Left lung (tissue), 14 donors: ENCODE results near the gene ASPHD2. TPM values are rescaled to one million over a fixed set of nuclear protein-coding genes. Genes with fewer than 3 reads are reported as not detected.

Experiments
- ATAC-seq: fragments of 200-7000 bp; cut with Tn5 transposase; one replicate; pipeline ENCODE4 v1.9.1; 2020; ENCODE audit warnings: moderate library complexity
- DNase-seq, 4 donors: peaks; one replicate each; pipeline ENCODE4 v3.0.0-alpha.2; 2013 to 2020
- H3K27ac ChIP-seq, 2 donors: fragments of 200-600 bp; sonication (generic) in 1 of 2; one replicate each; pipeline versions ENCODE4 v1.5.0 to v1.8.0; 2020 to 2021
- H3K27me3 ChIP-seq, 2 donors: fragments of 200-600 bp; sonication (generic) in 1 of 2; one replicate each; pipeline versions ENCODE4 v1.5.0 to v1.8.0; 2020 to 2021
- H3K36me3 ChIP-seq, 2 donors: fragments of 200-600 bp; sonication (generic) in 1 of 2; one replicate each; pipeline versions ENCODE4 v1.5.0 to v1.8.0; 2020 to 2021
- H3K4me1 ChIP-seq, 2 donors: fragments of 200-600 bp; one replicate each; pipeline ENCODE4 v1.8.0; 2021
- H3K4me3 ChIP-seq, 2 donors: fragments of 200-600 bp; sonication (generic) in 1 of 2; one replicate each; pipeline versions ENCODE4 v1.5.0 to v1.8.0; 2020 to 2021; ENCODE audit warnings: mild to moderate bottlenecking in 1 of 2
- H3K9me3 ChIP-seq, 2 donors: fragments of 200-600 bp; sonication (generic) in 1 of 2; one replicate each; pipeline versions ENCODE4 v1.5.0 to v1.8.0; 2020 to 2021
- CTCF ChIP-seq, 2 donors: fragments of 200-600 bp; sonication (generic) in 1 of 2; IDR thresholded peaks; one replicate each; pipeline versions ENCODE4 v1.5.0 to v1.8.0; 2021; ENCODE audit warnings: antibody characterized with exemption in 2 of 2
- intact Hi-C, 2 donors: fragments of 100-400 bp; cut with DNase I; formaldehyde crosslinking; loops; one replicate each; pipeline versions ENCODE4 v1.11.2 to v1.14.2; 2022
- long read RNA-seq, 12 donors: library from polyadenylated mRNA in 2 of 12; unstranded in 2 of 12; transcript quantifications; one replicate each; pipeline ENCODE4 v2.0.0 and lab custom pipeline, GENCODE V29; 2019 to 2026
- polyA plus RNA-seq, 6 donors: library from polyadenylated mRNA; unstranded; fragments of 120-200 nt; gene quantifications; one replicate each; pipeline ENCODE4 v1.2.1, GENCODE V29; 2013; ENCODE audit not compliant: insufficient read length in 6 of 6
- total RNA-seq, 2 donors: library from RNA; stranded (reverse); fragmentation: NEBNext Ultra II Directional; extraction: Animal tissue kit (Norgen Biotek cat#: 25700); gene quantifications; one replicate each; pipeline ENCODE4 v1.2.1, GENCODE V29; 2021
- donor health status: DM: no; HTN: yes; CAD: no.
- donor health status: DM: no; HTN: no; CAD: no.

The ASPHD2 gene
- total RNA-seq, result 1 to 10 TPM; 1.3 to 2.1 TPM
- polyA plus RNA-seq, result under 1 TPM; 0.38 to 0.74 (median 0.55) TPM
- long read RNA-seq, donor 1, result 0 reads
- long read RNA-seq, donor 2, result 0 reads
- long read RNA-seq, donor 3, result 0 reads
- long read RNA-seq, donor 4, partial matches to known transcripts, result 0 of 1 reads
- long read RNA-seq, donor 4, other reads (novel, unspliced or antisense), result 0 of 1 reads
- long read RNA-seq, donor 5, result 0 reads
- long read RNA-seq, donor 6, result 0 reads
- long read RNA-seq, donor 7, result 0 reads
- long read RNA-seq, donor 8, partial matches to known transcripts, result 0 of 1 reads
- long read RNA-seq, donor 8, other reads (novel, unspliced or antisense), result 0 of 1 reads
- long read RNA-seq, donor 9, result 0 reads
- long read RNA-seq, donor 10, partial matches to known transcripts, result 0 of 1 reads
- long read RNA-seq, donor 10, other reads (novel, unspliced or antisense), result 0 of 1 reads
- long read RNA-seq, donor 11, partial matches to known transcripts, result 0 of 3 reads
- long read RNA-seq, donor 11, other reads (novel, unspliced or antisense), result 0 of 3 reads
- long read RNA-seq, donor 12, result 0 reads

- intact Hi-C loops, result no loop called here
- peak; percentile 51 to 90 (median 58) for DNase-seq
- no peaks in the 10 kb centered on the region for H3K27me3 ChIP-seq
- ATAC-seq, result peak; percentile 93
- H3K4me1 ChIP-seq, result peaks cover 0 to 30% of the 10 kb centered on the region in 2 donors
- H3K9me3 ChIP-seq, result peaks cover 0 to 2% of the 10 kb centered on the region in 2 donors
- peak within 1 kb of the TSS; percentile 70 to 88 for H3K27ac ChIP-seq
- peak within 1 kb of the TSS; percentile 43 to 59 for H3K4me3 ChIP-seq
- no peak for TF ChIP-seq CTCF (IDR thresholded peaks at IDR 0.05)
- H3K36me3 ChIP-seq, result peaks cover 0 to 2% of the 10 kb centered on the region in 2 donors
Measured at GRCh38 chr22:26428515-26429457, at the start of gene ASPHD2. ASPHD2 (plus strand) TSS chr22:26429260; CDS start chr22:26433616, 4,356 bp downstream.

- Histone ChIP-seq H3K36me3 (no peaks in the 10 kb centered on the region), H3K4me3 (no peak overlapping the region), H3K9me3 (peaks cover 0 to 6% of the 10 kb centered on the region in 2 donors), H3K27ac (no peak overlapping the region), H3K4me1 (no peaks in the 10 kb centered on the region), H3K27me3 (peaks cover 3 to 74% of the 10 kb centered on the region in 2 donors)
- ATAC-seq, result no peak
- no peak for DNase-seq
- no peak for TF ChIP-seq CTCF (IDR thresholded peaks at IDR 0.05)
- intact Hi-C loops, result no loop called here
Measured at GRCh38 chr22:26380072-26380830, 48.8 kb upstream of the ASPHD2 start.

GRCh38 chr22:26382782-26383181, 46.3 kb upstream of the ASPHD2 start:
- Histone ChIP-seq H3K9me3 (peaks cover 0 to 6% of the 10 kb centered on the region in 2 donors), H3K4me3 (no peak overlapping the region), H3K27me3 (peaks cover 0 to 65% of the 10 kb centered on the region in 2 donors), H3K36me3 (no peaks in the 10 kb centered on the region), H3K27ac (no peak overlapping the region), H3K4me1 (no peaks in the 10 kb centered on the region)
- ATAC-seq (no peak), DNase-seq (no peak)
- intact Hi-C loops, result no loop called here
- no peak for TF ChIP-seq CTCF (IDR thresholded peaks at IDR 0.05)

- no peak for DNase-seq
- Histone ChIP-seq H3K9me3 (peaks cover 0 to 3% of the 10 kb centered on the region in 2 donors), H3K27ac (no peak overlapping the region), H3K4me1 (no peaks in the 10 kb centered on the region), H3K27me3 (peaks cover 0 to 52% of the 10 kb centered on the region in 2 donors), H3K4me3 (no peak overlapping the region), H3K36me3 (no peaks in the 10 kb centered on the region)
- no peak for ATAC-seq
- no peak for TF ChIP-seq CTCF (IDR thresholded peaks at IDR 0.05)
- intact Hi-C loops, result no loop called here
Measured at GRCh38 chr22:26383968-26384556, 45.0 kb upstream of the ASPHD2 start.
